ENCODE measurements around the gene CCDC191.

- no peak for TF ChIP-seq CTCF (IDR thresholded peaks at IDR 0.05)
- no peak for TF ChIP-seq POLR2A (IDR thresholded peaks at IDR 0.05)
- no peak for TF ChIP-seq EP300 (IDR thresholded peaks at IDR 0.05)
Observed at GRCh38 chr3:114079761-114080160, 23.4 kb upstream of the CCDC191 start.
